Pancreas (tissue), 10 donors: ENCODE results near the gene MIOX. TPM values are rescaled to one million over a fixed set of nuclear protein-coding genes. Genes with fewer than 3 reads are reported as not detected.
A peak's percentile ranks its signal among the peaks of the same experiment; 100 is the strongest.

Experiments used
- ATAC-seq, 4 donors: fragments of 200-7000 bp; cut with Tn5 transposase; one replicate each; pipeline versions ENCODE4 v1.8.0 to v1.9.1; 2020; ENCODE audit warnings: mild to moderate bottlenecking in 4 of 4, moderate library complexity in 4 of 4
- DNase-seq, 6 donors: peaks; one replicate each; pipeline ENCODE4 v3.0.0-alpha.2; 2020
- FAIRE-seq: peaks from 2 replicates; lab custom pipeline; 2012; peaks lifted over from hg19 to GRCh38; lab: Jason Lieb, UNC
- H3K27ac ChIP-seq, 4 donors: fragments of 200-600 bp; sonication (generic); 1 replicate in 3 of 4; 2 replicates in 1 of 4; pipeline versions ENCODE4 v1.5.0 to v1.8.0; 2020
- H3K27me3 ChIP-seq, 4 donors: fragments of 200-600 bp; one replicate each; pipeline ENCODE4 v1.8.0; 2021
- H3K36me3 ChIP-seq, 3 donors: fragments of 200-600 bp; sonication (generic) in 1 of 3; one replicate each; pipeline versions ENCODE4 v1.5.0 to v1.8.0; 2020 to 2021
- H3K4me1 ChIP-seq, 3 donors: fragments of 200-600 bp; one replicate each; pipeline ENCODE4 v1.8.0; 2021
- H3K4me3 ChIP-seq, 4 donors: fragments of 200-600 bp; sonication (generic) in 2 of 4; one replicate each; pipeline versions ENCODE4 v1.5.0 to v1.8.0; 2020 to 2021
- H3K9me3 ChIP-seq, 4 donors: fragments of 200-600 bp; one replicate each; pipeline ENCODE4 v1.8.0; 2021
- WGBS, 2 donors: extraction: QIAGEN DNeasy Blood & Tissue Kit; methylation state at CpG; one replicate each; pipeline ENCODE4 v1.1.7; 2013; 5-methylcytosine and 5-hydroxymethylcytosine counted together
- intact Hi-C, 3 donors: fragments of 100-400 bp; cut with DNase I; formaldehyde crosslinking; loops; one replicate each; pipeline versions ENCODE4 v1.11.1 to v1.14.2; 2022
- polyA plus RNA-seq, 2 donors: library from polyadenylated mRNA; stranded (reverse); fragments of 200-250 nt; gene quantifications; one replicate each; pipeline ENCODE4 v1.2.3, GENCODE V29; 2013
- total RNA-seq, 6 donors: library from RNA; stranded (reverse); fragmentation: NEBNext Ultra II Directional in 4 of 6; extraction: Animal tissue kit (Norgen Biotek cat#: 25700) in 4 of 6; gene quantifications; one replicate each; pipeline versions ENCODE4 v1.2.1 to v1.2.4, GENCODE V29; 2021 to 2023
- TF ChIP-seq, protein P1 (sequence below), 4 donors: fragments of 200-600 bp; sonication (generic) in 3 of 4; IDR thresholded peaks; one replicate each; pipeline versions ENCODE4 v1.5.0 to v1.8.0; 2021; ENCODE audit warnings: antibody characterized with exemption in 4 of 4
- donor health status: healthy with polysubstance abuse.
- donor health status: DM: no; HTN: no; CAD: no; lungs with moderate emphysema.
- donor health status: DM: no; HTN: no; CAD: no.
- donor health status: control.
- donor health status: control.
- donor health status: Bipolar disorder and iron deficiency.
- donor health status: DM: yes; HTN: yes; CAD: no.
- donor health status: DM: no; HTN: no; CAD: no.
- donor health status: DM: no; HTN: no; CAD: no.
- donor health status: DM: yes; HTN: yes; CAD: no.

Gene MIOX
- total and polyA plus RNA-seq, 8 donors: 0.40 to 2.9 (median 0.54) TPM; not detected in 3

DNA sequence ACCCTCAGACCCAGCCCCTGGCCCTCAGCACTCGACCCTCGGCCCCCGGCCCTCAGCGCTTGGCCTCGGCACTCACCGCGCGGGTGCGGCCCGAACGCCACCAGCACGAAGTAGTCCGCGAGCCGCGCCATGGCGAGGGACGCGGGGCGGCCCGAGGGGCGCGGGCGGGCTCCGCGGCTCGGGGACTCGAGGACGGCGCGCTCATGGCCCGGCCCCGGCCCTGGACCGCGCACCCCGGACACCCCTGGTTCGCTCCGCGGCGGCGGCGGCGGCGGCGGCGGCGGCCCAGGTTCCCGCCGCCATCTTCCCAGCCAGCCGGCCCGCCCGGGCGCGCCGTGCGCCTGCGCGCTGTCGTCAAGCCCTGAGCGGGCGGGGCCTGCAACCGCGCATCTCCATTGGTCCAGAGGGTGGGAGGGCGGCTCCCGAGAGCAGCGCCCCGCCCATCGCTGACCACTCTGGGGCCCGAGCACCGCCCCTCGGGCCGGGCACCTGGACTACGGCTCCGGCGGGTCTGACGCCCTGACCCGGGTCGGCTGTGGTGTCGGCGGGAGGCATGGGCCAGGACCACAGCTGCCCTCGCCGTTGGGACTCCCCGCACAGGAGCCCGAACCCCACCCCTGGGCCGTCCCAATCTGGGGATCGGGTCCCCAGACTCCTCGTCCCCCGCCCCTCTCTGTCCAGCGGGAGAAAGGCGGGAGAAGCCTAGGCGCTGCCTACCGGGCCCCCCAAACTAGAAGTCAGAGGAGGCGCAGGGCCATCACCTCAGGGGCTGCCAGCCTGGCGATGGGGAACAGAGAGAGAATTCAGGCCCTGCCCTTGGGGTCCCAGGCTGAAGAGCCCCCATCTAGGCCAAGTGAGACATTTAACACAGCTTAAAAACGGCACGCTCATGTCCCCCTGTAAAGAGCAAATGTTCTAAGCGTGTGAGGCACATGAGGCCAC lies 11.7 kb upstream of the MIOX start, which contains the start of gene SBF1:
TSS of gene SBF1 (minus strand) at position 326 of the 942 bp plus-strand sequence. CDS start at position 131, 195 bp downstream.
- ATAC-seq (peak; percentile 93 to 96 (median 94)), DNase-seq (peak; percentile 90 to 97 (median 94)), FAIRE-seq (no peak)
- Histone ChIP-seq H3K9me3 (no peaks in the 10 kb centered on the region), H3K27me3 (no peaks in the 10 kb centered on the region), H3K4me3 (peak within 1 kb of the TSS; percentile 57 to 89 (median 74)), H3K4me1 (peaks cover 22 to 37% (median 33%) of the 10 kb centered on the region in 3 donors), H3K27ac (peak within 1 kb of the TSS; percentile 48 to 73 (median 58)), H3K36me3 (no peaks in the 10 kb centered on the region)
- TF ChIP-seq, protein P1, sequence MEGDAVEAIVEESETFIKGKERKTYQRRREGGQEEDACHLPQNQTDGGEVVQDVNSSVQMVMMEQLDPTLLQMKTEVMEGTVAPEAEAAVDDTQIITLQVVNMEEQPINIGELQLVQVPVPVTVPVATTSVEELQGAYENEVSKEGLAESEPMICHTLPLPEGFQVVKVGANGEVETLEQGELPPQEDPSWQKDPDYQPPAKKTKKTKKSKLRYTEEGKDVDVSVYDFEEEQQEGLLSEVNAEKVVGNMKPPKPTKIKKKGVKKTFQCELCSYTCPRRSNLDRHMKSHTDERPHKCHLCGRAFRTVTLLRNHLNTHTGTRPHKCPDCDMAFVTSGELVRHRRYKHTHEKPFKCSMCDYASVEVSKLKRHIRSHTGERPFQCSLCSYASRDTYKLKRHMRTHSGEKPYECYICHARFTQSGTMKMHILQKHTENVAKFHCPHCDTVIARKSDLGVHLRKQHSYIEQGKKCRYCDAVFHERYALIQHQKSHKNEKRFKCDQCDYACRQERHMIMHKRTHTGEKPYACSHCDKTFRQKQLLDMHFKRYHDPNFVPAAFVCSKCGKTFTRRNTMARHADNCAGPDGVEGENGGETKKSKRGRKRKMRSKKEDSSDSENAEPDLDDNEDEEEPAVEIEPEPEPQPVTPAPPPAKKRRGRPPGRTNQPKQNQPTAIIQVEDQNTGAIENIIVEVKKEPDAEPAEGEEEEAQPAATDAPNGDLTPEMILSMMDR (IDR thresholded peaks at IDR 0.05): no peak
- 1 to 2% methylated on average over 55 to 97 of the region's 97 CpGs for WGBS, 2 donors
- intact Hi-C loops: no loop called here

DNA sequence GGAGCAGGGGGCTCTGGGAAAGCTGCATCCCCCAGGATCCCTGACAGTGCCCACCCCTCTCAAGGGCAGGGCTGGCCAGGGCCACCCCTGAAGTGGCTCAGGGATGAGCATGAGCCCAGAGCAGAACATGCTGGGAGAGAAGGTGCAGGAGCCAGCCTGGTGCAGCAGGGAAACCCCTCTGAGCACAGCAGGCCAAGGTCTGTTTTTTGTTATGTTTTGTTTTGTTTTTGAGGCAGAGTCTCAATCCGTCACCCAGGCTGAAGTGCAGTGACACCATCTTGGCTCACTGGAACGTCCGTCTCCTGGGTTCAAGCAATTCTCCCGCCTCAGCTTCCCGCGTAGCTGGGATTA lies 11.0 kb upstream of the MIOX start:
- TF ChIP-seq, protein P1 (IDR thresholded peaks at IDR 0.05): no peak
- Histone ChIP-seq H3K4me1 (peaks cover 16 to 31% (median 28%) of the 10 kb centered on the region in 3 donors), H3K36me3 (no peaks in the 10 kb centered on the region), H3K27ac (peak overlapping the region in 1 of 4 donors; percentile 73), H3K27me3 (no peaks in the 10 kb centered on the region), H3K4me3 (peak overlapping the region in 1 of 4 donors; percentile 84), H3K9me3 (no peaks in the 10 kb centered on the region)
- intact Hi-C loops: no loop called here
- FAIRE-seq: no peak
- peak in 2 of 4 donors; percentile 1 to 3 for ATAC-seq
- 85 to 90% methylated on average over 6 of the region's 6 CpGs for WGBS, 2 donors
- DNase-seq: peak in 1 of 6 donors; percentile 33

DNA sequence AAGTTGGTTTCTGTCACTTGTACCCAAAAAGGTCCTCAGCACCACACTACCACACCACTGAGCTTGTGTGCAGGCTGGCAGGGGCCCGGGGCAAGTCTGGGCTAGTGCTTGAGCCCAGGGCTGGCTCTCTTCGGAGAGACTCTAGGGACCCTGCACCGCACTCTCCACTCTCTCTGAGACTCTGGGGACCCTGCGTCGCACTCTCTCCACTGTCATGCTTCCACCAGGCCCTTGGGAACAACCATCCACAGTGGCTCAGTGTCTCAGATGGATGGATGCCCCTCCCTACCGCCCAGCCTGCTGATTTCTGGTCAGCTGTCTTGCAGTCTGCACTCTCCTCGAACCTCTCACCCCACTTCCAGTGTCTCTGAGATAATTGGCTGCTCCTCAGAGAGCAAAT lies 9.8 kb upstream of the MIOX start:
- H3K9me3 ChIP-seq: no peaks in the 10 kb centered on the region
- FAIRE-seq: no peak
- ATAC-seq: no peak
- 78 to 80% methylated on average over 7 of the region's 7 CpGs for WGBS, 2 donors
- no peaks in the 10 kb centered on the region for H3K36me3 ChIP-seq
- H3K27ac ChIP-seq: no peak overlapping the region
- no peak overlapping the region for H3K4me3 ChIP-seq
- no peaks in the 10 kb centered on the region for H3K27me3 ChIP-seq
- intact Hi-C loops: no loop called here
- TF ChIP-seq, protein P1 (IDR thresholded peaks at IDR 0.05): no peak
- peaks cover 7 to 22% (median 16%) of the 10 kb centered on the region in 3 donors for H3K4me1 ChIP-seq
- no peak for DNase-seq

GRCh38 chr22:50477923-50478322 lies 8.7 kb upstream of the MIOX start:
- Histone ChIP-seq H3K27me3 (no peaks in the 10 kb centered on the region), H3K27ac (no peak overlapping the region), H3K9me3 (no peaks in the 10 kb centered on the region), H3K36me3 (no peaks in the 10 kb centered on the region), H3K4me1 (peaks cover 5 to 12% (median 9%) of the 10 kb centered on the region in 3 donors), H3K4me3 (no peak overlapping the region)
- intact Hi-C loops: no loop called here
- TF ChIP-seq, protein P1 (IDR thresholded peaks at IDR 0.05): no peak
- no peak for FAIRE-seq
- peak in 2 of 6 donors; percentile 34 to 46 for DNase-seq
- no peak for ATAC-seq
- WGBS, 2 donors: 92 to 95% methylated on average over 12 of the region's 12 CpGs
